K562 (cell line): ENCODE measurements around the gene TCF15. TPM values are rescaled to one million over a fixed set of nuclear protein-coding genes. Genes with fewer than 3 reads are reported as not detected.
A peak's percentile ranks its signal among the peaks of the same experiment; 100 is the strongest.

Source experiments
- ATAC-seq: fragments of 200-7000 bp; cut with Tn5 transposase; 3 replicates; pipeline ENCODE4 v1.9.1; 2020; ENCODE audit warnings: moderate library complexity
- BruUV-seq: library from RNA; stranded (reverse); fragments of 400-500 nt; replicated peaks from 2 replicates; lab custom pipeline; 2021; lab: Mats Ljungman, UMichigan
- CTCF ChIA-PET: fragments of 300-600 bp; formaldehyde crosslinking; extraction: SDS; loops from one replicate; lab custom pipeline; 2021; ENCODE audit warnings: low intra/inter-chr PET ratio; lab: Yijun Ruan, JAX
- POLR2A ChIA-PET: fragments of 300-600, 350-650 bp; sonication (Branson Sonifier 250); formaldehyde crosslinking; extraction: SDS; loops from one replicate; lab custom pipeline; 2021; ENCODE audit warnings: antibody characterized with exemption, inconsistent platforms; lab: Yijun Ruan, JAX
- DNase-seq, 4 experiments: peaks; one replicate each; pipeline versions ENCODE4 v3.0.0 to v3.0.0-alpha.2; 2011 to 2018; ENCODE audit warnings: low spot score in 3 of 4, mixed read lengths in 3 of 4; ENCODE audit errors: extremely low read depth in 1 of 4
- FAIRE-seq: peaks from 2 replicates; lab custom pipeline; 2011; peaks lifted over from hg19 to GRCh38; lab: Jason Lieb, UNC
- H2AFZ ChIP-seq: 2 replicates; pipeline ENCODE4 v1.6.0; 2011; ENCODE audit warnings: low read depth, low read length, control low read depth, inconsistent platforms
- H3K27ac ChIP-seq: fragments of 200-600 bp; 3 replicates; pipeline ENCODE4 v1.8.0; 2011; ENCODE audit warnings: low read depth, mild to moderate bottlenecking, control low read depth, inconsistent platforms, low read length, moderate library complexity, mixed read lengths; ENCODE audit errors: extremely low read depth
- H3K27me3 ChIP-seq, 2 experiments: fragments of 300-600 bp in 1 of 2; 2 replicates in 1 of 2; 3 replicates in 1 of 2; pipeline versions ENCODE4 v1.6.0 to v1.8.0; 2011; ENCODE audit warnings: inconsistent platforms in 2 of 2, low read length in 2 of 2, mild to moderate bottlenecking in 1 of 2, mixed read lengths in 1 of 2, moderate library complexity in 1 of 2; ENCODE audit not compliant: control insufficient read depth in 2 of 2, insufficient read depth in 2 of 2
- H3K36me3 ChIP-seq: fragments of 300-600 bp; 3 replicates; pipeline ENCODE4 v1.8.0; 2011; ENCODE audit warnings: mild to moderate bottlenecking, low read length, inconsistent platforms; ENCODE audit not compliant: control insufficient read depth, insufficient read depth
- H3K4me1 ChIP-seq, 2 experiments: fragments of 200-600 bp in 1 of 2; replicated peaks in 1 of 2; 2 replicates in 1 of 2; 3 replicates in 1 of 2; pipeline versions ENCODE4 v1.5.1 to v1.8.0; 2011; ENCODE audit warnings: inconsistent platforms in 2 of 2, low read length in 2 of 2, mild to moderate bottlenecking in 1 of 2, mixed read lengths in 1 of 2, moderate library complexity in 1 of 2; ENCODE audit not compliant: control insufficient read depth in 2 of 2, insufficient read depth in 2 of 2
- H3K4me2 ChIP-seq: 2 replicates; pipeline ENCODE4 v1.6.1; 2011; ENCODE audit warnings: low read length, control low read depth, inconsistent platforms, mixed read lengths; ENCODE audit not compliant: insufficient read depth
- H3K4me3 ChIP-seq: fragments of 200-600 bp; sonication (generic), shearing (Covaris generic); 2 replicates; pipeline ENCODE4 v1.5.1; 2016; ENCODE audit warnings: control low read depth, inconsistent platforms
- H3K79me2 ChIP-seq: fragments of 200-600 bp; 3 replicates; pipeline ENCODE4 v1.8.0; 2011; ENCODE audit warnings: low read length, inconsistent platforms; ENCODE audit not compliant: control insufficient read depth, insufficient read depth
- H3K9ac ChIP-seq, 2 experiments: 2 replicates each; pipeline versions ENCODE4 v1.6.0 to v1.6.1; 2011; ENCODE audit warnings: low read depth in 2 of 2, low read length in 2 of 2, control low read depth in 1 of 2, inconsistent platforms in 1 of 2, mild to moderate bottlenecking in 1 of 2, mixed read lengths in 1 of 2; ENCODE audit not compliant: insufficient read depth in 1 of 2
- H3K9me1 ChIP-seq: one replicate; pipeline ENCODE4 v1.6.0; 2011; ENCODE audit warnings: inconsistent platforms, mild to moderate bottlenecking, low read length, moderate library complexity; ENCODE audit not compliant: control insufficient read depth, insufficient read depth
- H3K9me3 ChIP-seq: replicated peaks from 2 replicates; pipeline ENCODE4 v1.5.1; 2011; ENCODE audit warnings: low read depth, low read length, inconsistent platforms; ENCODE audit not compliant: control insufficient read depth, insufficient read depth
- H4K20me1 ChIP-seq: replicated peaks from 2 replicates; pipeline ENCODE4 v1.6.1; 2011; ENCODE audit warnings: low read length, inconsistent platforms, mixed read lengths; ENCODE audit not compliant: control insufficient read depth, insufficient read depth
- ATF2 ChIP-seq: sonication (generic); formaldehyde crosslinking; IDR thresholded peaks from 2 replicates; pipeline ENCODE4 v1.8.1; 2022; ENCODE audit warnings: missing genetic modification reagents
- C11orf30 ChIP-seq: fragments of 450-650 bp; IDR thresholded peaks from 2 replicates; pipeline ENCODE4 v1.6.1; 2016; ENCODE audit warnings: low read depth, mild to moderate bottlenecking
- FOXK2 ChIP-seq, 2 experiments: fragments of 450-650 bp; IDR thresholded peaks in 1 of 2; conservative IDR thresholded peaks in 1 of 2; 2 replicates each; pipeline ENCODE4 v1.6.1; 2016; ENCODE audit warnings: low read depth in 2 of 2, mild to moderate bottlenecking in 1 of 2
- FUS ChIP-seq: fragments of 200-400 bp; formaldehyde crosslinking; optimal IDR thresholded peaks from 2 replicates; pipeline ENCODE3; 2017; ENCODE audit warnings: low read depth, low read length
- KAT8 ChIP-seq: fragments of 450-650 bp; IDR thresholded peaks from 2 replicates; pipeline ENCODE4 v1.6.1; 2016; ENCODE audit warnings: low read depth, mild to moderate bottlenecking
- L3MBTL2 ChIP-seq: fragments of 450-650 bp; IDR thresholded peaks from 2 replicates; pipeline ENCODE4 v1.6.1; 2016; ENCODE audit warnings: mild to moderate bottlenecking, moderate library complexity
- PKNOX1 ChIP-seq: fragments of 450-650 bp; IDR thresholded peaks from 2 replicates; pipeline ENCODE4 v1.6.1; 2016
- POLR2G ChIP-seq: fragments of 200-400 bp; formaldehyde crosslinking; IDR thresholded peaks from 2 replicates; pipeline ENCODE4 v1.6.1; 2017; ENCODE audit warnings: low read depth, mild to moderate bottlenecking, antibody characterized with exemption, low read length, moderate library complexity
- RCOR1 ChIP-seq, 2 experiments: IDR thresholded peaks; 2 replicates each; pipeline ENCODE4 v1.6.1; 2012; ENCODE audit warnings: low read depth in 2 of 2, low read length in 2 of 2, borderline replicate concordance in 1 of 2, improper control_type of control experiment in 1 of 2
- SMAD4 ChIP-seq: fragments of 250-450 bp; sonication (Bioruptor Pico); conservative IDR thresholded peaks from 2 replicates; pipeline ENCODE4 v1.8.0; 2021; ENCODE audit warnings: inconsistent platforms, mild to moderate bottlenecking, moderate library complexity
- TOE1 ChIP-seq, 2 experiments: fragments of 450-650 bp in 1 of 2; sonication (generic) in 1 of 2; formaldehyde crosslinking in 1 of 2; IDR thresholded peaks; 2 replicates each; pipeline versions ENCODE4 v1.7.1 to v1.8.0; 2016 to 2022; ENCODE audit warnings: borderline replicate concordance in 2 of 2, mild to moderate bottlenecking in 2 of 2, antibody characterized with exemption in 1 of 2, inconsistent platforms in 1 of 2, low read depth in 1 of 2, missing genetic modification reagents in 1 of 2, moderate library complexity in 1 of 2
- USF1 ChIP-seq: sonication (generic); formaldehyde crosslinking; IDR thresholded peaks from 2 replicates; pipeline ENCODE4 v1.9.0; 2022; ENCODE audit warnings: mild to moderate bottlenecking, missing genetic modification reagents
- ZNF431 ChIP-seq: sonication (generic); formaldehyde crosslinking; IDR thresholded peaks from 2 replicates; pipeline ENCODE4 v1.8.0; 2022; ENCODE audit warnings: mild to moderate bottlenecking, missing genetic modification reagents
- WGBS: fragments of 100-300 bp; shearing (Covaris generic); methylation state at CpG from one replicate; pipeline ENCODE4 v1.1.6; 2016; ENCODE audit warnings: low coverage, mixed read lengths; ENCODE audit not compliant: insufficient coverage; ENCODE audit errors: missing lambda C conversion rate; 5-methylcytosine and 5-hydroxymethylcytosine counted together
- in situ Hi-C: fragments of 300-500 bp; cut with MboI; formaldehyde crosslinking; loops from 4 replicates; pipeline ENCODE4 v1.15.0; 2018; ENCODE audit warnings: inconsistent platforms, mixed read lengths
- intact Hi-C: fragments of 100-400 bp; cut with micrococcal nuclease; formaldehyde crosslinking; loops from 2 replicates; pipeline ENCODE4 v1.14.2; 2022
- polyA plus RNA-seq, 8 experiments: library from polyadenylated mRNA; depleted of rRNA in 4 of 8; stranded (reverse) in 5 of 8; unstranded in 3 of 8; fragments of >200 nt; fragmentation: Nextera tagmentation in 2 of 8; fragmentation: Illumina TruSeq in 1 of 8; extraction: Ambion mirVana in 2 of 8; extraction: Trizol in 1 of 8; gene quantifications; 2 replicates each; pipeline versions ENCODE4 v1.2.1 to v1.2.3, GENCODE V29; 2011 to 2014; ENCODE audit warnings: inconsistent platforms in 1 of 8, missing spikeins in 1 of 8
- total RNA-seq, 7 experiments: library from RNA; depleted of rRNA in 6 of 7; stranded (reverse); fragments of >200 nt in 6 of 7; fragmentation: Illumina TruSeq in 2 of 7; extraction: Trizol in 2 of 7; gene quantifications; 2 replicates each; pipeline versions ENCODE4 v1.2.1 to v1.2.3, GENCODE V29; 2011 to 2021; ENCODE audit warnings: low replicate concordance in 1 of 7

TCF15 gene
- total and polyA plus RNA-seq, 9 of the 15 experiments (the other 6 are each of a cell fraction or from before 2014, with no cell fraction given), result 0.04 to 5.0 (median 1.2) TPM

- H3K4me3 ChIP-seq, result no peak overlapping the region
- H3K36me3 ChIP-seq, result no peaks in the 10 kb centered on the region
- peaks cover 0 to 4% of the 10 kb centered on the region in 2 experiments; a peak in 1 of 5 replicates for H3K27me3 ChIP-seq
- in situ Hi-C loops (no loop called here), intact Hi-C loops (no loop called here)
- no peaks in the 10 kb centered on the region for H4K20me1 ChIP-seq
- no TSS peak for BruUV-seq
- H3K9ac ChIP-seq, result peak overlapping the region; percentile 8 to 33; a peak in 2 of 4 replicates
- CTCF ChIA-PET, result no interaction called here
- H3K4me1 ChIP-seq, result peaks cover 7 to 8% of the 10 kb centered on the region in 2 experiments; a peak in 4 of 5 replicates
- 18% methylated on average over 11 of the region's 12 CpGs for WGBS
- H3K9me1 ChIP-seq, result no peaks in the 10 kb centered on the region
- POLR2A ChIA-PET, result interaction anchor here (0.6 to 1.1 kb wide), 5 partner anchors 9 to 72 kb away, joined by 3 to 4 read pairs (median 3); no protein-coding TSS in a partner anchor
- H3K9me3 ChIP-seq, result no peaks in the 10 kb centered on the region
- DNase-seq (peak; percentile 58 to 77 (median 61)), FAIRE-seq (peak; percentile 89), ATAC-seq (peak; percentile 91)
- H3K79me2 ChIP-seq, result no peaks in the 10 kb centered on the region
- H3K27ac ChIP-seq, result peak overlapping the region; percentile 55; the same call in 2 of the 3 replicates
- peak overlapping the region; percentile 85 for H3K4me2 ChIP-seq
- H2AFZ ChIP-seq, result peak overlapping the region; percentile 100
- TF ChIP-seq FOXK2 (conservative IDR thresholded peaks at IDR 0.05 in 1 of 2, IDR thresholded peaks at IDR 0.05 in 1 of 2; ENCODE audit: low read depth in 2 of 2) (0 out of 4 replicates have a peak, but pooled peaks of 1 of the 2 experiments have one; percentile 21), USF1 (CRISPR knock-in tag) (peak; percentile 98), POLR2G (no peak), L3MBTL2 (peak; percentile 81), C11orf30 (peak; percentile 32; the same call in 1 of the 2 replicates), FUS (no peak), RCOR1 (IDR thresholded peaks at IDR 0.05; ENCODE audit: borderline replicate concordance in 1 of 2, low read depth in 2 of 2, low read length in 2 of 2) (peak in 1 of 2 experiments; percentile 48; a peak in 1 of 4 replicates), TOE1 (IDR thresholded peaks at IDR 0.05; ENCODE audit: borderline replicate concordance) (peak; percentile 78; the same call in 1 of the 2 replicates), TOE1 (CRISPR knock-in tag; IDR thresholded peaks at IDR 0.05; ENCODE audit: borderline replicate concordance, low read depth) (no peak), PKNOX1 (0 out of 2 replicates have a peak, but pooled peaks have one; percentile 25), ATF2 (CRISPR knock-in tag) (peak; percentile 93; the same call in 1 of the 2 replicates), ZNF431 (CRISPR knock-in tag) (0 out of 2 replicates have a peak, but pooled peaks have one; percentile 67), KAT8 (peak; percentile 83; the same call in 1 of the 2 replicates), SMAD4 (CRISPR knock-in tag) (0 out of 2 replicates have a peak, but pooled peaks have one; percentile 34)
Measured at GRCh38 chr20:577167-577791, 32.8 kb downstream of the TCF15 start.
